Sigmoid colon (tissue), 7 donors: Measurements from ENCODE around the gene SYS1. TPM values are rescaled to one million over a fixed set of nuclear protein-coding genes. Genes with fewer than 3 reads are reported as not detected.

Source experiments
- DNase-seq: peaks from one replicate; pipeline ENCODE4 v3.0.0-alpha.2; 2019
- H3K27ac ChIP-seq, 4 donors: fragments of 200-600 bp; sonication (generic); one replicate each; pipeline ENCODE4 v1.5.1; 2016 to 2019; ENCODE audit warnings: mild to moderate bottlenecking in 1 of 4
- H3K27me3 ChIP-seq, 3 donors: fragments of 200-600 bp; sonication (generic); one replicate each; pipeline ENCODE4 v1.5.1; 2019; ENCODE audit warnings: mild to moderate bottlenecking in 1 of 3
- H3K36me3 ChIP-seq, 4 donors: fragments of 200-600 bp; sonication (generic); one replicate each; pipeline ENCODE4 v1.5.1; 2016 to 2019
- H3K4me1 ChIP-seq, 4 donors: fragments of 200-600 bp; sonication (generic); one replicate each; pipeline ENCODE4 v1.5.1; 2017 to 2019
- H3K4me3 ChIP-seq, 4 donors: fragments of 200-600 bp; sonication (generic); one replicate each; pipeline ENCODE4 v1.5.1; 2017 to 2019; ENCODE audit warnings: mild to moderate bottlenecking in 2 of 4, moderate library complexity in 1 of 4
- H3K9me3 ChIP-seq, 4 donors: fragments of 200-600 bp in 3 of 4; sonication (generic) in 3 of 4; one replicate each; pipeline versions ENCODE4 v1.5.1 to v1.6.1; 2013 to 2019
- CTCF ChIP-seq, 4 experiments: fragments of 450-650 bp in 3 of 4; fragments of 200-600 bp in 1 of 4; IDR thresholded peaks; one replicate each; pipeline ENCODE4 v1.5.1; 2016 to 2019; ENCODE audit warnings: antibody characterized with exemption in 4 of 4, mild to moderate bottlenecking in 3 of 4, moderate library complexity in 2 of 4
- EP300 ChIP-seq, 4 donors: sonication (generic); formaldehyde crosslinking; IDR thresholded peaks; one replicate each; pipeline ENCODE4 v1.6.1; 2017; ENCODE audit warnings: antibody characterized with exemption in 4 of 4
- POLR2A ChIP-seq, 2 donors: fragments of 450-650 bp; IDR thresholded peaks; one replicate each; pipeline ENCODE4 v1.6.1; 2016; ENCODE audit warnings: antibody characterized with exemption in 2 of 2, mild to moderate bottlenecking in 2 of 2, moderate library complexity in 2 of 2
- POLR2AphosphoS5 ChIP-seq, 4 donors: sonication (generic); formaldehyde crosslinking; IDR thresholded peaks; one replicate each; pipeline ENCODE4 v1.6.1; 2017; ENCODE audit warnings: antibody characterized with exemption in 4 of 4
- WGBS, 2 donors: extraction: QIAGEN DNeasy Blood & Tissue Kit; methylation state at CpG; one replicate each; pipeline ENCODE4 v1.1.7; 2013; 5-methylcytosine and 5-hydroxymethylcytosine counted together
- intact Hi-C: fragments of 100-400 bp; cut with DNase I; formaldehyde crosslinking; loops from one replicate; pipeline ENCODE4 v1.15.1; 2023
- polyA plus RNA-seq, 3 donors: library from polyadenylated mRNA; stranded (reverse); fragments of 200-250 nt; gene quantifications; one replicate each; pipeline ENCODE4 v1.2.3, GENCODE V29; 2013
- total RNA-seq, 4 donors: library from RNA; depleted of rRNA; stranded (reverse); fragments of >200 nt; gene quantifications; one replicate each; pipeline ENCODE4 v1.1.0, GENCODE V29; 2016
- donor health status: healthy with polysubstance abuse.
- donor health status: Bipolar disorder and iron deficiency.
- donor health status: healthy.

The SYS1 gene
- total and polyA plus RNA-seq, 7 donors = 14.4 to 58.7 (median 44.2) TPM

- H3K4me1 ChIP-seq = peaks cover 0 to 2% (median 0%) of the 10 kb centered on the region in 4 donors
- H3K36me3 ChIP-seq = peaks cover 57 to 100% (median 75%) of the 10 kb centered on the region in 4 donors
- peak overlapping the region in 1 of 4 donors; percentile 30 for H3K27ac ChIP-seq
- TF ChIP-seq POLR2AphosphoS5 (IDR thresholded peaks at IDR 0.05) = no peak
- 93 to 96% methylated on average over 3 of the region's 3 CpGs for WGBS, 2 donors
- no peak for DNase-seq
- H3K4me3 ChIP-seq = no peak overlapping the region
- H3K9me3 ChIP-seq = no peaks in the 10 kb centered on the region
- no peaks in the 10 kb centered on the region for H3K27me3 ChIP-seq
- intact Hi-C loops = no loop called here
Observed at GRCh38 chr20:45330476-45330875, 32.5 kb upstream of the SYS1 start.

GRCh38 chr20:45336530-45337366 is 26.2 kb upstream of the SYS1 start:
- DNase-seq = peak; percentile 85
- WGBS, 2 donors = 22 to 71% methylated on average over 11 of the region's 11 CpGs
- TF ChIP-seq EP300 (IDR thresholded peaks at IDR 0.05) (peak in 2 of 4 donors; percentile 7 to 94), CTCF (IDR thresholded peaks at IDR 0.05) (no peak), POLR2AphosphoS5 (IDR thresholded peaks at IDR 0.05) (peak; percentile 29 to 84 (median 47)), POLR2A (IDR thresholded peaks at IDR 0.05) (no peak)
- intact Hi-C loops = loop anchor here (5.0 kb wide), 1 partner anchor 111 kb away; no protein-coding TSS in a partner anchor
- peaks cover 6 to 65% (median 59%) of the 10 kb centered on the region in 4 donors for H3K4me1 ChIP-seq
- peak overlapping the region; percentile 94 to 99 (median 97) for H3K27ac ChIP-seq
- no peaks in the 10 kb centered on the region for H3K27me3 ChIP-seq
- peaks cover 20 to 54% (median 29%) of the 10 kb centered on the region in 4 donors for H3K36me3 ChIP-seq
- peak overlapping the region in 1 of 4 donors; percentile 12 for H3K4me3 ChIP-seq
- no peaks in the 10 kb centered on the region for H3K9me3 ChIP-seq

GRCh38 chr20:45337367-45338120 is 25.4 kb upstream of the SYS1 start:
- DNase-seq = peak; percentile 83
- TF ChIP-seq EP300 (IDR thresholded peaks at IDR 0.05) (peak in 1 of 4 donors; percentile 42), POLR2AphosphoS5 (IDR thresholded peaks at IDR 0.05) (peak in 3 of 4 donors; percentile 27 to 49 (median 41)), POLR2A (IDR thresholded peaks at IDR 0.05) (no peak), CTCF (IDR thresholded peaks at IDR 0.05) (no peak)
- intact Hi-C loops = loop anchor here (5.0 kb wide), 1 partner anchor 110 kb away; no protein-coding TSS in a partner anchor
- peaks cover 12 to 46% (median 22%) of the 10 kb centered on the region in 4 donors for H3K36me3 ChIP-seq
- H3K9me3 ChIP-seq = no peaks in the 10 kb centered on the region
- H3K4me3 ChIP-seq = peak overlapping the region in 1 of 4 donors; percentile 12
- H3K4me1 ChIP-seq = peaks cover 6 to 73% (median 67%) of the 10 kb centered on the region in 4 donors
- 12 to 64% methylated on average over 15 of the region's 15 CpGs for WGBS, 2 donors
- no peaks in the 10 kb centered on the region for H3K27me3 ChIP-seq
- H3K27ac ChIP-seq = peak overlapping the region; percentile 94 to 99 (median 97)

- WGBS, 2 donors = 69 to 88% methylated on average over 11 of the region's 11 CpGs
- Histone ChIP-seq H3K4me3 (peak overlapping the region in 1 of 4 donors; percentile 12), H3K27me3 (no peaks in the 10 kb centered on the region), H3K36me3 (peaks cover 6 to 38% (median 14%) of the 10 kb centered on the region in 4 donors), H3K27ac (peak overlapping the region; percentile 94 to 99 (median 97)), H3K4me1 (peaks cover 6 to 81% (median 75%) of the 10 kb centered on the region in 4 donors), H3K9me3 (no peaks in the 10 kb centered on the region)
- no peak for TF ChIP-seq CTCF (IDR thresholded peaks at IDR 0.05)
- TF ChIP-seq POLR2AphosphoS5 (IDR thresholded peaks at IDR 0.05) = no peak
- no peak for TF ChIP-seq POLR2A (IDR thresholded peaks at IDR 0.05)
- DNase-seq = no peak
- intact Hi-C loops = loop anchor here (5.0 kb wide), 1 partner anchor 109 kb away; no protein-coding TSS in a partner anchor
Observed at GRCh38 chr20:45338121-45339030, 24.6 kb upstream of the SYS1 start.
